HG03439 (cell line): ENCODE measurements around the gene PROSER3.
"Not testable (repeated sequence)": the region's sequence is repeated elsewhere in the genome, so short reads cannot be mapped to it uniquely, and the experiment has no call there.

ENCODE experiments used
- ATAC-seq: cut with Tn5 transposase; IDR thresholded peaks from one replicate; pipeline ENCODE4 v1.9.1; 2021; ENCODE audit warnings: mild to moderate bottlenecking, moderate library complexity; ENCODE audit not compliant: unreplicated experiment

PROSER3 gene

DNA sequence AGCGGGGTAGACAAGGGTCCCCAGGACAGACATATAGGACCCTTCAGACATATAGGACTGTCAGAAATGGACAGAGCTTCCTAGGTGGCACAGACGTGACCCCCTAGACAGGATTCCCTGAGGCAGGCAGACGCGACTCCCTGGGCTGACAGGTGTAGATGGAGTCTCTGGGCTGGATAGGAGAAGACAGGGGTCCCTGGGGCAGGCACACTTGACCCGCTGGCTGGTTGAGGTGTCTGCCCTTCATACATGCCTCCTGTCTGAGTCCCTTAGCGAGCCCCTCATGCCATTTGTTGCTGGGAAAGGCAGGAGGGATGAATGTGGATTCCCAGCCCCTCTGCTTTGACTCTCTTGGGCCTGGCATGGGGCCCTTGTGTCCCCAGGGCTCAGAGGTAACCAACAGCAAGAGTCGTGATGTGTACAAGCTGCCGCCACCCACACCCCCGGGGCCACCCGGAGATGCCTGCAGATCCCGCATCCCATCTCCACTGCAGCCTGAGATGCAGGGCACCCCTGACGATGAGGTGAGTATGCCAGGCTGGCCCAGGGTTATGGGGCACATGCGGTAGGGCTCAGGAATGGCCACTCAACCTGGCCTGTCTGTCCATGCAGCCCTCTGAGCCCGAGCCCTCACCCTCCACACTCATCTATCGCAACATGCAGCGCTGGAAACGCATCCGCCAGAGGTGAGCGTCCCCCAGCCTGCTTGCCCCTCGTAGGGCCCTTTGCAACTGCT is 4.2 kb upstream of the PROSER3 start:
- no peak for ATAC-seq

DNA sequence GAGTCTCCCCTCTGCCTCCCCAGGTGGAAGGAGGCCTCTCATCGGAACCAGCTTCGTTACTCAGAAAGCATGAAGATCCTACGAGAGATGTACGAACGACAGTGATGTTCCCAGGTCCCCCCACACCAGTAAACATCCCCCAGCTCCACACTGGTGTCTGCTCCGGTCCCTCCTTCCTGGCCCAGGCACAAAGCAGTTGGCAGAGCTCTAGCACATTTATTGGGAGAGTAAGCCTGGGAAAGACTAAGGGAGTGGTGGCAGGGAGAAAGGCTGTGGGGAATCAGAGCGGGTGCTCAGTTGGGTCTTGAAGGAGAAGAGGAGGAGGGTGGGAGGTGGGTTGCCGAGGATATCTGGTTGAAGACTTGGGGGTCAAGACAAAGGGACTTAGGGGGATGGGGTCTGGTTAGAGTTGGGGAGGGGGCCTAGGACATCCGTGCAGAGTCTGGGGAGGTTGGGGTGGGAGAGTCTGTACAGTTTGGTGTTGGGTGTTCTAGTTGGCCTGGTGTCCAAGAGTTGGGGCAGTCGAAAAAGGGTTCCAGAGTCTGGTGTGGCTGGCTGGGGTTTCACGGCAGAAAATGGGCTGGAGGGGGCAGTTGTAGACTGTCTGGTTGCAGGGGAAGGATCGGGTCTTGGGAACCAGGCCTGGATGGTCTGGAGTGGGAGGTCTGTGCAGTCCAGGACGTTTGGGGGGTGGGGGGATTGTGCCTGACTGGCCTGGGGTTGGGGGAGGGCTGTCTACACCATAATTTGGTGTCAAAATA is 3.4 kb upstream of the PROSER3 start:
- no peak for ATAC-seq

DNA sequence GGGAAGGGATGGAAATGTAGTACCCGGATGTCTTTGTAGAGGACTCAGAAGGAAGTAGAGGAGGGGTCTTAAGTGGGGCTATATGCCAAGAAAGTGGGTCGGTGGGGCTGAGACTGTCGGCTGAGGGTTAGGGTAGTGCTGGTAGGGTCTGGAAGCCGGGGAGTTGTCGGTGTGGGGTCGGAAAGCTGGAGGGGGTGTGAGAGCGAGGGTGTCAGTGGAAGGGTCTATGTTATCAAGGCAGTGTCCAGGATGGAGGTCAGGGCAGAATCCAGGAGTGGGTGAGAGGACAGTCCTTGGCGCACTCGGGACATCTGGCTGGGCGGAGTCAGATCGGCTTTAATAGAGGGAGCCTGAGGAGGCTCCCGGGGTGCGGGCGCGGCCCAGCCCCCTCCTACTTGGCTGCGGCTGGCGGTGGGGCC is 2.8 kb upstream of the PROSER3 start:
- ATAC-seq, result no peak

DNA sequence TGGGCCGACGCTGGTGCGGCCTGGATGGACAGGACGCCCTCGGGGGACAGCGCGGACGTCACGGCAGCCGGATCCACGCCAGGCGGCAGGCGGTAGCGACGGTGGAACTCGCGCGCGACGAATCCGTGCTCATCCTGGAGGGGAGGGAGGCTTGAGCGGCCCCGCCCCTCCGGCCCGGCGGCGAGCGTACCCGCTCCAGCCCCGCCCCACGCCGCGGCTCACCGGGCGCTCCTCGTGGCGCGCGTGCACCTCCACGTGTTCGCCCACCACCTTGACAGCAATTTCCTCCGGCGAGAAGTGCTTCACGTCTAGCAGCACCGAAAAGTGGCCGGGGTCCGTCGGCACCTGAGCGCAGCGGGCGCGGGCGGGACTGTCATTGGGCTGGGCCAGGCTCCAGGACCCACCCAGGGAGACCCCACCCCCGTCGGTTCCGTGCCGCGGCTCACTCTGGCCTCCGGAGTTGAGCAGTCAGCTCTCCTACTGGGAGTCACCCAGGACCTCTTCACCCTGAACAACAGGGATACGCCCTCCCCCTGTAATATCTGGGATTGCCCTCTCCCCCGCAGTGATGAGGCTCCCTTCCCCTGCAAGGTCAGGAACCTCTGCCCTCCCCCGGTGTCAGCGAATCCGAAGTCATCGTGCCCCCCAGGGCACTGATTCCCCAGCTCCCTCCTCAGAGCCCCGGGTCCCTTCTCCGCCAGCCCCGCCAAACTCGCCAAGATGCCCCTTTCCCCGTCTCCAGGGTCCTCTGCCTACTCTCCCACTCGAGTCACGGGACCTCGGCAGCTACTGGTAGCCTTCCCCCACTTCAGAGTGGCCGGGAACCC is 2.2 kb upstream of the PROSER3 start:
- ATAC-seq, result no peak

DNA sequence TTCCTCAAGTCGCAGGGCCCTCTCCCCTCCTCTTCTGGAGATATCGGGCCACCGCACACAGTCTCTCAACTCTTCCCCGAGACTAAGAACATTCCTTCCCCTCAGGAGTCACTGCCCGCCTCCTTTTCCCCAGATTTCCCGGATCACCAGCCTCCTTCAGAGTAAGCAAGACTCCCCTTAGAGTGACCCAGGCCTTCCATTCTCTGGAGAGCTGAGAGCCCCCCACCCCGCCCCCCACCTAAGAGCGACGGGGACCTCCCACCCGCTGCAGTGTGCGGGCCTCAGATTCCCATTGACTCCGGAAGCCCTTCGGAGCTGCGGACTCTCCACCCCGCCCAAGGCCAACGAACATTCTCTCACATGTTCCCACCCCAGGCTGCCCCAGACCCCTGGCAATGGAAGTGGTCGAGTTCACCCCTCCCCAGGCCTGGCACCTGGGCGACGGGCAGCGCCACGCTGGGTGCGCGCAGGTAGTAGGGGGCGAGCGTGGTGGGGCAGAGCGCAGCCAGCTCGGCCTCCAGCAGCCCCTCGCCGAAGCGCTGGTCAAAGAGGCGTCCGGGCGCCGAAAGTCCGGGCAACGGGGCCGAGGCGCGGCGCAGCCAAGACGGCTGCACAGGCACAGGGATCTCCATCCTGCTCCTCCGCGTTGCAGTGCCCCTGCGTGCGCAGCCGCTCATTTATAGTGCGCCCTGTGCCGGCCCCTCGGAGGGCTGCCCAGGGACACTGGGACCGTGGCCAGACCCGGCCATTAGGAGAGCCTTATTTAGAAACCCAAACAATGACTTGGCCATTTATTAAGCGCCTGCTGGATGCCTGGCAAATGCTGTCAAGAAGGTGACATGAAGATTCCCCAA is 1.4 kb upstream of the PROSER3 start, which contains the start of gene HSPB6:
Gene HSPB6, minus strand, starts transcription at position 653 of the 854 bp plus-strand sequence. Its CDS starts 21 bp downstream, at position 632.
- no peak for ATAC-seq

DNA sequence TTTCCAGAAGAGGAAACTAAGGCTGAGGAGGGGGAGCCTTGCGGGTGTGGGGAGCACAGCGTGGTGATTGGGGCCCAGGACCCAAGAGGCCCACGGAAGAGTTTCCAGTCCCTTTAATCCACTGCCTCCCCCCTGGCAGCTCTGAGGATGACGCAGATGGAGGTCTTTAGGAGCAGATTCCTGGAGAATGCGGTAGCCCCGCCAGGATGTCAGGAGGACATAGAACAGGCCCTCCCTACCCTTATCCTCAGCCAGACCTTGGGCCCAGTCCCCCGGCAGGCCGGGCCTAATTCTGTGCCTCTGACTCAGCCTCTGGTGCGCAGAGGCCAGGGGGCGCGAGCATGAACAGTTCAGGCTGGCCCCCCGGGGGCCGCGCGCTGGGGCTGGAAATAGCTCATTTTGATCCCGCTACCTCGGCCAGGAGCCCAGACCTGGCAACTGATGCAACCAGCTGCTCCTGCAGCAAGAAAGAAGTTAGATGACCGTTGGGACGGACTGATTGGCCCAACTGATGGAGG is 686 bp upstream of the PROSER3 start:
- ATAC-seq, result peak; percentile 1

DNA sequence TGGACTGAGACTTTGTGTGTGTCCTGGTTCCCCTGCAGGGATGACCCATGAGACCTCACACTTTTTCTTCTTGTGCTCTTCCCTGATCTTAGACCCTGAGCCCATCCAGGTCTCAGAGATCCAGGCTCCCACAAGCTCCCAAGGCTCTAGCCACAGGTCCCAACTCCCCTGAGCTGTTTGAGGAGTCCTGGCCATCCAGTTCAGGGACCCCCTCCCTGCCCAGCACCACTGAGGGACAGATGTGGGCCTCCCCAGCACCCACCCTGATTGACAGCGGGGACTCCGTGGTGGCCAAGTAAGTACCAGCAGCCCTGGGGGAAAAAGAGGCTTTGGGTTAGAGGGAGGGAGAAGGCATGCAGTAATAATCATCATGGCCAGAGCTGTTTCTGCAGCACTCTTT is 1.7 kb downstream of the PROSER3 start:
- no peak for ATAC-seq

DNA sequence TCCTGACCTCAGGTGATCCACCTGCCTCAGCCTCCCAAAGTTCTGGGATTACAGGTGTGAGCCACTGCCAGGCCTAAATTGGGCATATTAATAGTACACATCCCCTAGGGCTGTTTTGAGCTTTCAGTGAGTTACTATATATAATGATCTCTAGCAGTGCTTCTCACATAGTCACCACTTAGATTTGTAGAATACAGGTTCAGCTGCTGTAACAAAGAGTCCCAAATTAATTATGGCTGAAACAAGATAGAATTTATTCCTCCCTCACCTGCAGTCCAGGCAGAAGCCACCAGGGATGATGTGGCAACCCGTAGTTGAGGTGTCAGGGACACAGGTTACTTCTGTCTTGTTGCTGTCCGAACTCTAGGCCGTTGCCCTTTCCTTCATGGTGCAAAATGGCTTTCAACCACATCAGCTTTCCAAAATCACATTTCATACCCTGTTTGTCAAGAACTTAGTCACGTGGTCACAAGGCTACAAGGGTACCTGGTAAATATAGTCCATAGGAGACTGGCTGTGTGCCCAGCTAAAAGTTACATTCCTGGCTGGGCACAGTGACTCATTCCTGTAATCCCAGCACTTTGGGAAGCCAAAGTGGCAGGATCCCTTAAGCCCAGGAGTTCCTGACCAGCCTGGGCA is 2.9 kb downstream of the PROSER3 start:
- no peak for ATAC-seq

DNA sequence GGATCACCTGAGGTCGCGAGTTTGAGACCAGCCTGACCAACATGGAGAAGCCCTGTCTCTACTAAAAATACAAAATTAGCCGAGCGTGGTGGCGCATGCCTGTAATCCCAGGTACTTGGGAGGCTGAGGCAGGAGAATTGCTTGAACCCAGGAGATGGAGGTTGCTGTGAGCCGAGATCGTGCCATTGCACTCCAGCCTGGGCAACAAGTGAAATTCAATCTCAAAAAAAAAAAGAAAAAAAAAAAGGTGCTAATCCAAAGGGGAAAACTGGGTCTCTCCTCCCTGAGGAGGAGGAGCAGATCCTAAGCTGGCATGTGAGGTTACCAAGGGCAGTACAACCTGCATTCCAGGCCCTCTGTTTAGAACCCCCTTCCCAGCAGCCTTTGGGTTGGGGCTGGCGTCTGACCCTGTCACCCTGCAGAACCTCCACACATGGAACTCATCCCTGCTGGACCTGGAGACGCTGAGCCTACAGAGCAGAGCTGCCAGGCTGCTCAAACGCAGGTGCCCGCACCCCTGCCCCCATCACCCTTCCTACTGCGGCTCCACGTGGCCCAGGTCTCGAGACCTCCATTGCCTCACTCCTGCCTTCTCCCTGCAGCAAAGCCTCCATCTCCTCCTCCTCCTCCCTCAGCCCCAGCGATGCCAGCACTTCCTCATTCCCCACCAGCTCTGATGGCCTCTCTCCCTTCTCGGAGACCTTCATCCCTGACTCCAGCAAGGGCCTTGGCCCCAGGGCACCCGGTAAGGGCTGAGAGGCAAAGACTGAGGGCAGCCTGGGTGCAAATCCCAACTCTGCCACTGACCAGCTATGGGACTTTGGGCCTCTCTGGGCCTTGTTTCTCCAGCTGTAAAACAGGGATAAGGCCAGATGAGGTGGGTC is 6.7 kb downstream of the PROSER3 start:
- ATAC-seq, result no peak

DNA sequence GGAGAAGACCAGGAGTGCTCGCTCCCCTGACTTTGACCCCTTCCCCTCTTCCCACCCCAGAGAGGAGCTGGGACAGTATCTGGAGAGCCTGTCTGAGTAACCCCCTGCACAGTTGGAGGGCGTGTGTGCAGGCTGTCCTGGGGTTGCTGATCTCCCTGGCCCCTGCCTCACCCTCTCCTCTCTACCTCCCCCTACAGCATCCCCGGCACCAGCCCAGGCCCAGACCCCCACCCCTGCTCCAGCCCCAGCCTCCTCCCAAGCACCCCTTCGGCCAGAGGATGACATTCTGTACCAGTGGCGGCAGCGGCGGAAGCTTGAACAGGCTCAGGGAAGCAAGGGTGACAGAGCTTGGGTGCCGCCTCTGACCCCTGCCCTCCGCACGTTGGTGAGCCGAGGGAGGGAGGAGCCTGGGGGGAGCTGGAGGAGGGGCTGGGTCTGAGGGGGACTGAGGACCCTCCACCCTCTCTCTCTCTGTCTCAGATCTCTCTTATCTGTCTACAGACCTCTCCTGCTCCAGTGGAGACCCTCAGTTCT is 8.7 kb downstream of the PROSER3 start:
- no peak for ATAC-seq

DNA sequence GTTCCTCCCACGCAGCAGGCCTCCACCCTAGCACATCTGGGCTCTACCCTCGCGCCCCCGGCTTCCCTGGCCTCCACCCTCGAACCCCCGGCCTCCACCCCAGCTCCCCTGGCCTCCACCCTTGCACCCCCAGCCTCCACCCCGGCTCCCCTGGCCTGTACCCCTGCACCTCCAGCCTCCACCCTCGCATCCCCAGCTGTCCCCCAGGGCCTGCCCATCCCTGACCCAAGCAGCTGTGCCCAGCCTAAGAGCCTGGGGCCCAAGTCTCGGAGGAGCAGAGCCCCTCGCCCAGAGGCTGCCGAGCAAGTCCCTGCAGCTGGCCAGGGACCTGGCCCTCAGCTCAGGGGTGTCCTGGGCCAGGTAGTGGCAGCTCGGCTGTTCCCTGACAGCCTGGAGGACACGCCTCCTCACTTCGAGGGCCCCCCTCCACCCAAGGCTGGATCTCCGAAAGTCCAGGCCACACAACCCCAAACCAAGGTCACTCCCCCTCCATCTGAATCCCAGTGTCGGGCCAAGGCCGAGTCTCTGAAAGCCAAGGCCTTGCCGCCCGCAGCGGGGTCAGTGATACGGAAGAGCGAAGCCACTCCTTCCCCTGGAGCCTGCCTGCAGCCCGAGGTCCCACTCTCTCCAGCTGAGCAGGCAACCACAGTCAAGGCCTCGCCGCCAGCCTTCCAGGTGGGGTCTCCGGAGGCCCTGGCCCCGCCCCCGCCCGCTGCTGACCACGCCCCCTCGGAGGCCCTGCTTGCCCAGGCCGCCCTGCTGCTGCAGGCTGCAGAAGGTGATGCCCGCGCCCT is 9.5 kb downstream of the PROSER3 start:
- ATAC-seq, result no peak

DNA sequence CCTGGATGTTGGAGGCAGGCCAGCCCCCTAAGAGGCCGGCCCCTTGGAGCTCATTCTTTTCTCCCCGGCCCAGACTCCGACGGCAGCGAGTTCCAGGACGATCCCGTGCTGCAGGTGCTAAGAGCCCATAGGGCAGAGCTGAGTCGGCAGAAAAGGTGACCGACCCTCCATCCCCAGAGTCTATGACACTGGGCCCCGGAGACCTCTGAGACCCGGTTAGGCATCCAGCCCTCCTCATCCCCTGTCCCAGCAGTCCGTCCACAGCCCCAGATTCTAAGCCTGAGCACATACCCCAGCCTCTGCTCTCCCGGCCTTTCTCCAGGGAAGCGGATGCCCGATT is 10.1 kb downstream of the PROSER3 start:
- ATAC-seq, result no peak

DNA sequence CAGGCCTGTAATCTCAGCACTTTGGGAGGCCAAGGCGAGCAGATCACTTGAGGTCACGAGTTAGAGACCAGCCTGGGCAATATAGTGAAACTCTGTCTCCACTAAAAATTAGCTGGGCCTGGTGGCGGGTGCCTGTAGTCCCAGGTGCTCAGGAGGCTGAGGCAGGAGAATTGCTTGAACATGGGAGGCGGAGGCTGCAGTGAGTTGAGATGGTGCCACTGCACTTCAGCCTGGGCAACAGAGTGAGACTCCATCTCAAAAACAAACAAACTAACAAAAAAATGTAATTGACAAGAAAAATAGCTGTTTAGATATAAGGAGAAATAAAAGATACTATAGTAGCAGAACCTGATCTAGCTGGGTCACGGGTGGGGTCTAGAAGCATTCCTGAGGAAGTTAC is 14.4 kb downstream of the PROSER3 start:
- ATAC-seq, result not testable (repeated sequence)

DNA sequence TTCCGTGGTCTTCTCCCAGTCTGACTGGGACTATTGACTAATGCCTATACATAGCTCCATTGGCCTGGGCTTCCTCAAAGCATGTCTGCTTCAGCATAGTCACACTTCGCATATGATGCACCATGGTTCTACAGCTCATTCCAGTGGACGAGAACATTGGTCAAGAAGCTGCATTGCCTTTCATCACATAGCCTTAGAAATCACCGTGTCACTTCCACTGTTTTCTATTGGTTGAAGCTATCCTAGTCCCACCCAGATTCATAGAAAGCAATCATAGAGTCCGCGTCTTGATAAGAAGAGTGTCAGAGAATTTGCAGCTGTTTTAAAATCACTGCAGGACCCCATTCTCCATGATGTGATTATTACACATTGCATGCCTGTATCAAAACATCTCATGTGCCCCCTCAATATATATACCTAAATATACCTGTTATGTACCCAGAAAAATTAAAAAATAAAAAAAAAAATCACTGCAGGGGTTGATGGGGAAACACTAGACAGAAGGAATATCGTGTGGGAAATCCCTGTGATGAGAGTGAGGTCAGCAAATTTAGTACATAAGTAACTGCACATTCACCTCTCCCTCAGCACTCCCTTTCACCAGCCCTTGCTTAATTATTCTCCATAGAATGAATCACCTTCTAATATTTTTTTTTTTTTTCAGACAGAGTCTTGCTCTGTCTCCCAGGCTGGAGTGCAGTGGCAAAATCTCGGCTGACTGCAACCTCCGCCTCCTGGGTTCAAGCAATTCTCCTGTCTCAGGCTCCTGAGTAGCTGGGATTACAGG is 15.2 kb downstream of the PROSER3 start:
- no peak for ATAC-seq

DNA sequence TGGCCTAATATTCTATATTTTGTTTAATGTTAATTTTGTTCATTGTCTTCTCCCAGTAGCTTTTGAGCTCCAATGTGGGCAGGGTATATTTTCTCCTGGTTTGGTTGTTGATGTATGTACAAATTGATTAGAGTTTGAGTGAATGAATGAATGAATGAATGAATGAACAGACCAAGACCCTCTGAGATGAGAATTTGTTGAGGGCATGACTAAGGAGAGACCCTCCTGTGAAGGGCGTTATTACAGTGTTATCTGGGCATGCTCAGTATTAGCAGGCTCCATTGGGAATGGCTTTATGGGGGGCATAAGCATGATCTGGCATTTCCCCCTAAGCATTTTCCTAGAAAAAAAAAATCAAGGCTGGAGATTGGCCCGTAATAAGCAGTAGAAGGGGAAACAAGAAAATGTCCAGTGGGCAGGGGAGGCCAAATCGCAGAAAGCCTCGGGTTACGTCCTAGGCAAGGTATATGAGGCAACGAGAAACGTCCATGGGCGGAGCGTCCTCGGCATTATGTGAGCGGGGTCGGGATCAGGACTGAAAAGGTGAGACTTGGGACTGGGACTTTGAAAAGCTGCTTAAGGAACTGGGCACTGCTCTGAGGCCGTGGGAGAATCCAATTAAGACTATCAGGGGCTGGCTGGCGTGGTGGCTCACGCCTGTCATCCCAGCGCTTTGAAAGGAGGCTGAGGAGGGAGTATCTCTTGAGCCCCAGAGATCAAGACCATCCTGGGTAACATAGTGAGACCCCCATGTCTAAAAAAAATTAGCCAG is 16.5 kb downstream of the PROSER3 start:
- ATAC-seq, result no peak

DNA sequence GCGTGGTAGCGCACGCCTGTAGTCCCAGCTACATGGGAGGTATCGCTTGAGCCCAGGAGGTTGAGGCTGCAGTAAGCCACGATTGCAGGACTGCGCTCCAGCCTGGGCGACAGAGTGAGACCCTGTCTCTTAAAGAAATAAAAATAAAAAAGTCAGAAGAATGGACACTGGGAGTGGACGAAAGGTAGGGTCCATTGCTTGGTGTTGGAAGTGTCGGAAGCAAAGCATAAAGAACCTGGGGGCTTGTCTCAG is 17.0 kb downstream of the PROSER3 start:
- no peak for ATAC-seq
